Stimulated activated CD4-positive, alpha-beta T cell treated with anti-CD3 and anti-CD28 coated beads, Interleukin-1b, Interleukin-23, amount 100 ng/mL, for 48 hours (primary cell): ENCODE data around the gene TWF1.
"Not testable (repeated sequence)": the region's sequence is repeated elsewhere in the genome, so short reads cannot be mapped to it uniquely, and the experiment has no call there.

ENCODE experiments used
- DNase-seq: peaks from one replicate; pipeline ENCODE4 v3.0.0-alpha.2; 2020

TWF1 gene

GRCh38 chr12:43797561-43798217, 8.4 kb downstream of the TWF1 start:
- DNase-seq = no peak

- DNase-seq = no peak
Measured at GRCh38 chr12:43795716-43796280, 10.3 kb downstream of the TWF1 start.

- no peak for DNase-seq
Measured at GRCh38 chr12:43789941-43790340, 16.2 kb downstream of the TWF1 start.

- DNase-seq = no peak
Measured at GRCh38 chr12:43786899-43787693, 19.0 kb downstream of the TWF1 start.

- DNase-seq = no peak
Measured at GRCh38 chr12:43776498-43776897, 29.6 kb downstream of the TWF1 start.

- no peak for DNase-seq
Measured at GRCh38 chr12:43766291-43766690, 39.8 kb downstream of the TWF1 start.

- DNase-seq = no peak
Measured at GRCh38 chr12:43764528-43764927, 41.6 kb downstream of the TWF1 start.

GRCh38 chr12:43763769-43764168, 42.3 kb downstream of the TWF1 start:
- DNase-seq = no peak

- DNase-seq = no peak
Measured at GRCh38 chr12:43762596-43762995, 43.5 kb downstream of the TWF1 start.

- no peak for DNase-seq
Measured at GRCh38 chr12:43761500-43761899, 44.6 kb downstream of the TWF1 start.

GRCh38 chr12:43760396-43760795, 45.7 kb downstream of the TWF1 start:
- no peak for DNase-seq

- peak; percentile 95 for DNase-seq
Measured at GRCh38 chr12:43758728-43759563, 47.2 kb downstream of the TWF1 start, which contains the start of the genes IRAK4 and PUS7L. Gene IRAK4 (plus strand): TSS chr12:43758951. CDS start chr12:43768112, 9,161 bp downstream. Gene PUS7L (minus strand): TSS chr12:43758790. CDS start chr12:43755245, 3,545 bp downstream.

- no peak for DNase-seq
Measured at GRCh38 chr12:43758247-43758727, 47.8 kb downstream of the TWF1 start.

GRCh38 chr12:43754015-43754414, 52.1 kb downstream of the TWF1 start:
- no peak for DNase-seq

GRCh38 chr12:43751360-43751759, 54.8 kb downstream of the TWF1 start:
- not testable (repeated sequence) for DNase-seq

GRCh38 chr12:43750814-43751213, 55.3 kb downstream of the TWF1 start:
- no peak for DNase-seq

- no peak for DNase-seq
Measured at GRCh38 chr12:43749016-43749415, 57.1 kb downstream of the TWF1 start.

GRCh38 chr12:43744826-43745225, 61.3 kb downstream of the TWF1 start:
- DNase-seq = no peak
